ENCODE measurements around the gene HDAC9. TPM values are rescaled to one million over a fixed set of nuclear protein-coding genes. Genes with fewer than 3 reads are reported as not detected.

Gene HDAC9
- total and polyA plus RNA-seq, 2 of the 13 experiments (the other 11 are each of a cell fraction or from before 2014, with no cell fraction given): 0.05 to 0.07 TPM

GRCh38 chr7:18772567-18772965, 277.0 kb downstream of the HDAC9 start (continued):
- no peak for TF ChIP-seq PRDM10 (CRISPR knock-in tag; IDR thresholded peaks at IDR 0.05; ENCODE audit: low read depth)
- no peak for TF ChIP-seq KAT2B (IDR thresholded peaks at IDR 0.05; ENCODE audit: borderline replicate concordance, low read depth, low read length)
- TF ChIP-seq ZNF609 (CRISPR knock-in tag; IDR thresholded peaks at IDR 0.05; ENCODE audit: borderline replicate concordance): no peak
- no peak for TF ChIP-seq ZKSCAN8 (CRISPR knock-in tag; IDR thresholded peaks at IDR 0.05; ENCODE audit: borderline replicate concordance)
- TF ChIP-seq ZNF275 (CRISPR knock-in tag; IDR thresholded peaks at IDR 0.05; ENCODE audit: borderline replicate concordance): no peak
- no peak for TF ChIP-seq ZNF660 (CRISPR knock-in tag; IDR thresholded peaks at IDR 0.05; ENCODE audit: borderline replicate concordance, low read depth)
- TF ChIP-seq PHF21A (CRISPR knock-in tag; IDR thresholded peaks at IDR 0.05): no peak
- TF ChIP-seq ZNF646 (CRISPR knock-in tag; IDR thresholded peaks at IDR 0.05): no peak
- TF ChIP-seq ADNP (CRISPR knock-in tag; IDR thresholded peaks at IDR 0.05): no peak
